GM12878 (cell line): Measurements from ENCODE around the gene TAOK2. TPM values are rescaled to one million over a fixed set of nuclear protein-coding genes. Genes with fewer than 3 reads are reported as not detected.

Source experiments
- BCLAF1 ChIP-seq: fragments of 450-650 bp; IDR thresholded peaks from 2 replicates; pipeline ENCODE4 v1.6.1; 2017; ENCODE audit warnings: antibody characterized with exemption, mild to moderate bottlenecking, moderate library complexity
- CHD1 ChIP-seq: IDR thresholded peaks from 2 replicates; pipeline ENCODE4 v1.6.1; 2012; ENCODE audit warnings: low read depth, low read length, improper control_type of control experiment
- CTCF ChIP-seq, 3 experiments: IDR thresholded peaks in 2 of 3; conservative IDR thresholded peaks in 1 of 3; 2 replicates each; pipeline ENCODE4 v1.5.1; 2011; ENCODE audit warnings: low read depth in 3 of 3, low read length in 3 of 3, mild to moderate bottlenecking in 3 of 3, control low read depth in 2 of 3, moderate library complexity in 2 of 3, inconsistent platforms in 1 of 3, mixed read lengths in 1 of 3; ENCODE audit not compliant: control insufficient read depth in 2 of 3, insufficient read depth in 1 of 3; ENCODE audit errors: extremely low read depth in 1 of 3
- ELK1 ChIP-seq: IDR thresholded peaks from 2 replicates; pipeline ENCODE4 v1.6.1; 2012; ENCODE audit warnings: low read depth, low read length, improper control_type of control experiment
- HCFC1 ChIP-seq: fragments of 150-350 bp; IDR thresholded peaks from 2 replicates; pipeline ENCODE4 v1.6.1; 2014; ENCODE audit warnings: low read length
- HDGF ChIP-seq: fragments of 450-650 bp; IDR thresholded peaks from 2 replicates; pipeline ENCODE4 v1.6.1; 2016; ENCODE audit warnings: antibody characterized with exemption
- LARP7 ChIP-seq: fragments of 450-650 bp; IDR thresholded peaks from 2 replicates; pipeline ENCODE4 v1.6.1; 2017; ENCODE audit warnings: mild to moderate bottlenecking
- MXI1 ChIP-seq: fragments of 150-350 bp; IDR thresholded peaks from 2 replicates; pipeline ENCODE4 v1.6.1; 2011; ENCODE audit warnings: low read depth, mild to moderate bottlenecking, inconsistent platforms, low read length, improper control_type of control experiment
- NBN ChIP-seq: fragments of 450-650 bp; IDR thresholded peaks from 2 replicates; pipeline ENCODE4 v1.6.1; 2016
- NR2C2 ChIP-seq: IDR thresholded peaks from 2 replicates; pipeline ENCODE4 v1.6.1; 2011; ENCODE audit warnings: borderline replicate concordance, low read depth; ENCODE audit not compliant: control insufficient read depth, insufficient read length
- PBX3 ChIP-seq: IDR thresholded peaks from 2 replicates; pipeline ENCODE4 v1.6.1; 2011; ENCODE audit warnings: mild to moderate bottlenecking, low read depth, low read length, moderate library complexity; ENCODE audit not compliant: insufficient replicate concordance
- POLR2A ChIP-seq: IDR thresholded peaks from 2 replicates; pipeline ENCODE4 v1.6.1; 2011; ENCODE audit warnings: low read depth, mild to moderate bottlenecking, low read length
- POLR2AphosphoS5 ChIP-seq: IDR thresholded peaks from 2 replicates; pipeline ENCODE4 v1.6.1; 2011; ENCODE audit warnings: mild to moderate bottlenecking, low read length, inconsistent platforms
- RAD21 ChIP-seq: IDR thresholded peaks from 2 replicates; pipeline ENCODE4 v1.6.1; 2011; ENCODE audit warnings: mild to moderate bottlenecking, low read depth, low read length, moderate library complexity; ENCODE audit not compliant: insufficient read depth
- RB1 ChIP-seq: fragments of 450-650 bp; formaldehyde crosslinking; IDR thresholded peaks from 2 replicates; pipeline ENCODE4 v1.6.1; 2017; ENCODE audit warnings: mild to moderate bottlenecking, borderline replicate concordance
- RELB ChIP-seq: fragments of 450-650 bp; IDR thresholded peaks from 2 replicates; pipeline ENCODE4 v1.6.1; 2017; ENCODE audit warnings: low read depth, mild to moderate bottlenecking, moderate library complexity
- RUNX3 ChIP-seq: IDR thresholded peaks from 2 replicates; pipeline ENCODE4 v1.6.1; 2012; ENCODE audit warnings: low read length, inconsistent platforms
- SIN3A ChIP-seq: IDR thresholded peaks from 2 replicates; pipeline ENCODE4 v1.6.1; 2012; ENCODE audit warnings: low read depth, low read length, improper control_type of control experiment
- SIX5 ChIP-seq: IDR thresholded peaks from 2 replicates; pipeline ENCODE4 v1.6.1; 2011; ENCODE audit warnings: mild to moderate bottlenecking, low read depth, low read length, moderate library complexity; ENCODE audit not compliant: severe bottlenecking
- TAF1 ChIP-seq: IDR thresholded peaks from 2 replicates; pipeline ENCODE4 v1.6.1; 2011; ENCODE audit warnings: mild to moderate bottlenecking, low read depth, low read length, borderline replicate concordance
- TCF12 ChIP-seq: IDR thresholded peaks from 2 replicates; pipeline ENCODE4 v1.6.1; 2011; ENCODE audit warnings: low read depth, mild to moderate bottlenecking, low read length
- ZNF207 ChIP-seq: fragments of 450-650 bp; IDR thresholded peaks from 2 replicates; pipeline ENCODE4 v1.6.1; 2014; ENCODE audit warnings: antibody characterized with exemption, mild to moderate bottlenecking, borderline replicate concordance
- polyA plus RNA-seq, 11 experiments: library from polyadenylated mRNA; depleted of rRNA in 4 of 11; unstranded in 6 of 11; stranded (reverse) in 5 of 11; fragments of >200 nt; fragmentation: Nextera tagmentation in 4 of 11; fragmentation: Illumina TruSeq in 1 of 11; extraction: Ambion mirVana in 4 of 11; extraction: Trizol in 1 of 11; gene quantifications; 1 replicate in 1 of 11; 2 replicates in 10 of 11; pipeline versions ENCODE4 v1.2.1 to v1.2.3, GENCODE V29; 2011 to 2016; ENCODE audit warnings: inconsistent platforms in 2 of 11, missing spikeins in 2 of 11, low read depth in 1 of 11
- total RNA-seq, 4 experiments: library from RNA; depleted of rRNA in 3 of 4; stranded (reverse); fragments of >200 nt in 3 of 4; fragmentation: Illumina TruSeq in 1 of 4; extraction: Trizol in 1 of 4; gene quantifications; 2 replicates each; pipeline versions ENCODE4 v1.2.1 to v1.2.3, GENCODE V29; 2013 to 2021

TAOK2 gene
- total and polyA plus RNA-seq, 10 of the 15 experiments (the other 5 are each of a cell fraction or from before 2014, with no cell fraction given) = 0.14 to 40.2 (median 11.6) TPM

- TF ChIP-seq CTCF (IDR thresholded peaks at IDR 0.05 in 2 of 3, conservative IDR thresholded peaks at IDR 0.05 in 1 of 3; ENCODE audit: control insufficient read depth in 2 of 3, extremely low read depth in 1 of 3, insufficient read depth in 1 of 3, low read depth in 3 of 3, low read length in 3 of 3) (no peak), ZNF207 (peak; percentile 38; the same call in 1 of the 2 replicates), MXI1 (peak; percentile 90; the same call in 1 of the 2 replicates), RUNX3 (no peak), SIX5 (peak; percentile 0), RELB (peak; percentile 86), NBN (peak; percentile 55; the same call in 1 of the 2 replicates), POLR2A (peak; percentile 66), RB1 (no peak; the same call in none of the 2 replicates), RAD21 (no peak), SIN3A (peak; percentile 61; the same call in 1 of the 2 replicates), ELK1 (no peak), BCLAF1 (no peak), CHD1 (no peak), TCF12 (peak; percentile 53; the same call in 1 of the 2 replicates), TAF1 (peak; percentile 82; the same call in 1 of the 2 replicates), PBX3 (peak; percentile 77), HDGF (peak; percentile 63; the same call in 1 of the 2 replicates), LARP7 (peak; percentile 20), NR2C2 (no peak), POLR2AphosphoS5 (peak; percentile 33; the same call in 1 of the 2 replicates), HCFC1 (no peak)
Measured at GRCh38 chr16:29995324-29995910, 21.7 kb downstream of the TAOK2 start, which contains the start of gene HIRIP3 (continued).
